Endothelial cell of umbilical vein (primary cell): ENCODE results near the gene CSMD2. TPM values are rescaled to one million over a fixed set of nuclear protein-coding genes. Genes with fewer than 3 reads are reported as not detected.

ENCODE experiments used
- BruUV-seq: library from RNA; stranded (reverse); fragments of 400-500 nt; replicated peaks from 2 replicates; lab custom pipeline; 2021; lab: Mats Ljungman, UMichigan
- CTCF ChIA-PET: fragments of 300-600, 350-600 bp; sonication (Branson Sonifier 250); formaldehyde crosslinking; loops from one replicate; lab custom pipeline; 2021; ENCODE audit warnings: antibody characterized with exemption, inconsistent platforms; lab: Charles Lee
- POLR2A ChIA-PET: fragments of 300-600, 350-600 bp; sonication (Branson Sonifier 250); formaldehyde crosslinking; loops from one replicate; lab custom pipeline; 2021; ENCODE audit warnings: antibody characterized with exemption, inconsistent platforms; lab: Charles Lee
- DNase-seq: peaks from one replicate; pipeline ENCODE4 v3.0.0-alpha.2; 2011; ENCODE audit warnings: low read depth, low spot score
- FAIRE-seq: peaks from 2 replicates; lab custom pipeline; 2011; peaks lifted over from hg19 to GRCh38; lab: Jason Lieb, UNC
- H2AFZ ChIP-seq: 2 replicates; pipeline ENCODE4 v1.6.0; 2012; ENCODE audit warnings: low read depth, low read length, control low read depth, inconsistent platforms
- H3K27ac ChIP-seq: 2 replicates; pipeline ENCODE4 v1.5.1; 2011; ENCODE audit warnings: low read depth, mild to moderate bottlenecking, control low read depth, low read length, moderate library complexity; ENCODE audit not compliant: insufficient read depth
- H3K27me3 ChIP-seq, 2 experiments: 2 replicates each; pipeline versions ENCODE4 v1.6.0 to v1.6.1; 2011; ENCODE audit warnings: low read length in 2 of 2, mixed read lengths in 1 of 2; ENCODE audit not compliant: control insufficient read depth in 2 of 2, insufficient read depth in 2 of 2
- H3K36me3 ChIP-seq, 2 experiments: 2 replicates in 1 of 2; 3 replicates in 1 of 2; pipeline ENCODE4 v1.5.1; 2011; ENCODE audit warnings: low read length in 2 of 2, mild to moderate bottlenecking in 1 of 2, moderate library complexity in 1 of 2; ENCODE audit not compliant: control insufficient read depth in 2 of 2, insufficient read depth in 2 of 2; ENCODE audit errors: extremely low read depth in 1 of 2
- H3K4me1 ChIP-seq: 3 replicates; pipeline ENCODE4 v1.5.1; 2011; ENCODE audit warnings: mild to moderate bottlenecking, low read length; ENCODE audit not compliant: control insufficient read depth, insufficient read depth; ENCODE audit errors: extremely low read depth
- H3K4me2 ChIP-seq: 2 replicates; pipeline ENCODE4 v1.6.1; 2011; ENCODE audit warnings: low read length, control low read depth, mixed read lengths; ENCODE audit not compliant: insufficient read depth
- H3K4me3 ChIP-seq, 3 experiments: fragments of 200-600 bp in 1 of 3; sonication (generic), shearing (Covaris generic) in 1 of 3; replicated peaks in 1 of 3; 2 replicates each; pipeline ENCODE4 v1.5.1; 2011 to 2016; ENCODE audit warnings: control low read depth in 3 of 3, low read length in 3 of 3, mild to moderate bottlenecking in 2 of 3, inconsistent platforms in 1 of 3, low read depth in 1 of 3, moderate library complexity in 1 of 3; ENCODE audit not compliant: insufficient read depth in 1 of 3
- H3K79me2 ChIP-seq: 2 replicates; pipeline ENCODE4 v1.6.0; 2012; ENCODE audit warnings: low read length, inconsistent platforms; ENCODE audit not compliant: control insufficient read depth, insufficient read depth
- H3K9ac ChIP-seq: replicated peaks from 2 replicates; pipeline ENCODE3; 2011; ENCODE audit warnings: low read length, control low read depth; ENCODE audit not compliant: insufficient read depth; ENCODE audit errors: extremely low read depth
- H3K9me1 ChIP-seq: replicated peaks from 3 replicates; pipeline ENCODE4 v1.6.0; 2011; ENCODE audit warnings: mild to moderate bottlenecking, low read length; ENCODE audit not compliant: control insufficient read depth, insufficient read depth; ENCODE audit errors: extremely low read depth
- H3K9me3 ChIP-seq: replicated peaks from 2 replicates; pipeline ENCODE4 v1.5.1; 2012; ENCODE audit warnings: low read length, inconsistent platforms; ENCODE audit not compliant: control insufficient read depth, insufficient read depth
- H4K20me1 ChIP-seq: replicated peaks from 2 replicates; pipeline ENCODE3; 2011; ENCODE audit warnings: mild to moderate bottlenecking, low read length; ENCODE audit not compliant: control insufficient read depth, insufficient read depth; ENCODE audit errors: extremely low read depth
- EZH2 ChIP-seq: IDR thresholded peaks from 2 replicates; pipeline ENCODE4 v1.6.1; 2012; ENCODE audit warnings: borderline replicate concordance, low read depth, mild to moderate bottlenecking, moderate library complexity, low read length, inconsistent platforms; ENCODE audit not compliant: severe bottlenecking
- FOS ChIP-seq: IDR thresholded peaks from 2 replicates; pipeline ENCODE4 v1.6.1; 2011; ENCODE audit warnings: mild to moderate bottlenecking, low read length, moderate library complexity, borderline replicate concordance; ENCODE audit not compliant: insufficient read depth
- GATA2 ChIP-seq: IDR thresholded peaks from 2 replicates; pipeline ENCODE4 v1.7.0; 2011; ENCODE audit warnings: low read depth, mild to moderate bottlenecking, moderate library complexity, mixed read lengths, low read length; ENCODE audit not compliant: insufficient read length, insufficient read depth
- JUN ChIP-seq: IDR thresholded peaks from 2 replicates; pipeline ENCODE4 v1.6.1; 2011; ENCODE audit warnings: borderline replicate concordance, low read depth; ENCODE audit not compliant: insufficient read length, insufficient read depth
- MYC ChIP-seq: IDR thresholded peaks from one replicate; pipeline ENCODE4 v1.6.1; 2011; ENCODE audit warnings: mild to moderate bottlenecking, low read depth, low read length
- POLR2A ChIP-seq: IDR thresholded peaks from 2 replicates; pipeline ENCODE4 v1.6.1; 2012; ENCODE audit warnings: low read depth, mild to moderate bottlenecking, control low read depth, low read length
- dilution Hi-C: fragments of 300-500 bp; cut with MboI; formaldehyde crosslinking; loops from one replicate; pipeline ENCODE4 v1.15.0; 2019; ENCODE audit warnings: low sequenced_read_pairs; ENCODE audit not compliant: extremely low pct_ligation_motif_present
- intact Hi-C: fragments of 100-400 bp; cut with micrococcal nuclease; formaldehyde crosslinking; loops from one replicate; pipeline ENCODE4 v1.10.0; 2022
- polyA plus RNA-seq, 4 experiments: library from polyadenylated mRNA; depleted of rRNA in 3 of 4; stranded (reverse) in 3 of 4; unstranded in 1 of 4; fragments of >200 nt; gene quantifications; 2 replicates each; pipeline versions ENCODE4 v1.2.1 to v1.2.3, GENCODE V29; 2011 to 2012; ENCODE audit warnings: missing spikeins in 1 of 4
- total RNA-seq: library from RNA; stranded (reverse); gene quantifications from 2 replicates; pipeline ENCODE4 v1.2.3, GENCODE V29; 2021
- TF ChIP-seq, protein P1 (sequence below), 2 donors: IDR thresholded peaks; 1 replicate in 1 of 2; 2 replicates in 1 of 2; pipeline ENCODE4 v1.5.1; 2011; ENCODE audit warnings: low read length in 2 of 2, mild to moderate bottlenecking in 2 of 2, moderate library complexity in 2 of 2, control low read depth in 1 of 2, inconsistent platforms in 1 of 2, low read depth in 1 of 2; ENCODE audit not compliant: insufficient read depth in 1 of 2; ENCODE audit errors: extremely low read depth in 1 of 2
- TF ChIP-seq, protein P2 (sequence below): IDR thresholded peaks from 2 replicates; pipeline ENCODE4 v1.6.1; 2011; ENCODE audit not compliant: insufficient read depth, insufficient read length

CSMD2 gene
- total and polyA plus RNA-seq, 2 donors (not counting 3 experiments of a cell fraction or from before 2014, with no cell fraction given): under 0.01 TPM; not detected in 1

- peak; percentile 12 for DNase-seq
- BruUV-seq: no TSS peak
- CTCF ChIA-PET: interaction anchor here (8.9 kb wide), 1 partner anchor 1107 kb away, joined by 338 read pairs; no protein-coding TSS in a partner anchor
These were observed 530.2 kb downstream of the CSMD2 start for GRCh38 chr1:33634806-33635205.

DNA sequence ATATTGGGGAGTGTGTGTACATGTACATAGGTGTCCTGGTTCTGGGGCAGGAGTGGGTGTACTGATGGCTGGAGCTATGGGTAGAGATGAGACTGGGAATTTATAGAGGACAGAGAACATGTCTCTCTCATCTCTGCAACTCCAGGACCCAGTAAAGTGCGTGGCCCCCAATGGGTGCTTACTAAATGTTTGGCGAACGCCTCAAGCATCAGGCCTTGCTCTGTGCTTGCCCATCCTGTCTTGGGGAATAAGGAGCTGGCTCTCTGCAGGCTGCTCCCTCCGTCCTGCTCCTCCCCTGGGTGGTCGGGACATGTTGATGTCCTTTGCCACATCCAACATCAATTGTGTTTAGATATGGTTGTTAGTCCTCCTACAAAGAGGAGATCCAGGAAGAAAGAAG is 530.9 kb downstream of the CSMD2 start:
- no peak overlapping the region for H3K27ac ChIP-seq
- ChIA-PET CTCF (interaction anchor here (1.1 to 8.9 kb wide), 4 partner anchors 10 to 1107 kb away, joined by 3 to 338 read pairs (median 14); no protein-coding TSS in a partner anchor), POLR2A (no interaction called here)
- FAIRE-seq (no peak), DNase-seq (no peak)
- H3K79me2 ChIP-seq: no peaks in the 10 kb centered on the region
- intact Hi-C loops: no loop called here
- H3K9me1 ChIP-seq: no peaks in the 10 kb centered on the region
- TF ChIP-seq, protein P1, sequence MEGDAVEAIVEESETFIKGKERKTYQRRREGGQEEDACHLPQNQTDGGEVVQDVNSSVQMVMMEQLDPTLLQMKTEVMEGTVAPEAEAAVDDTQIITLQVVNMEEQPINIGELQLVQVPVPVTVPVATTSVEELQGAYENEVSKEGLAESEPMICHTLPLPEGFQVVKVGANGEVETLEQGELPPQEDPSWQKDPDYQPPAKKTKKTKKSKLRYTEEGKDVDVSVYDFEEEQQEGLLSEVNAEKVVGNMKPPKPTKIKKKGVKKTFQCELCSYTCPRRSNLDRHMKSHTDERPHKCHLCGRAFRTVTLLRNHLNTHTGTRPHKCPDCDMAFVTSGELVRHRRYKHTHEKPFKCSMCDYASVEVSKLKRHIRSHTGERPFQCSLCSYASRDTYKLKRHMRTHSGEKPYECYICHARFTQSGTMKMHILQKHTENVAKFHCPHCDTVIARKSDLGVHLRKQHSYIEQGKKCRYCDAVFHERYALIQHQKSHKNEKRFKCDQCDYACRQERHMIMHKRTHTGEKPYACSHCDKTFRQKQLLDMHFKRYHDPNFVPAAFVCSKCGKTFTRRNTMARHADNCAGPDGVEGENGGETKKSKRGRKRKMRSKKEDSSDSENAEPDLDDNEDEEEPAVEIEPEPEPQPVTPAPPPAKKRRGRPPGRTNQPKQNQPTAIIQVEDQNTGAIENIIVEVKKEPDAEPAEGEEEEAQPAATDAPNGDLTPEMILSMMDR (IDR thresholded peaks at IDR 0.05; ENCODE audit: extremely low read depth in 1 of 2, insufficient read depth in 1 of 2, low read depth in 1 of 2, low read length in 2 of 2): no peak
- TF ChIP-seq, protein P2, sequence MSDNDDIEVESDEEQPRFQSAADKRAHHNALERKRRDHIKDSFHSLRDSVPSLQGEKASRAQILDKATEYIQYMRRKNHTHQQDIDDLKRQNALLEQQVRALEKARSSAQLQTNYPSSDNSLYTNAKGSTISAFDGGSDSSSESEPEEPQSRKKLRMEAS: no peak
- TF ChIP-seq MYC: no peak
- TF ChIP-seq POLR2A: no peak
- TF ChIP-seq FOS: no peak
- no peak for TF ChIP-seq JUN
- TF ChIP-seq EZH2: no peak
- no peak overlapping the region for H3K9ac ChIP-seq
- no peaks in the 10 kb centered on the region for H3K27me3 ChIP-seq
- H2AFZ ChIP-seq: no peak overlapping the region
- no TSS peak for BruUV-seq
- H3K9me3 ChIP-seq: no peaks in the 10 kb centered on the region
- H3K4me3 ChIP-seq: no peak overlapping the region
- dilution Hi-C loops: no loop called here
- no peaks in the 10 kb centered on the region for H3K36me3 ChIP-seq
- H3K4me2 ChIP-seq: no peak overlapping the region
- no peaks in the 10 kb centered on the region for H3K4me1 ChIP-seq
- no peaks in the 10 kb centered on the region for H4K20me1 ChIP-seq

More at GRCh38 chr1:33634806-33635205, 530.2 kb downstream of the CSMD2 start:
- H2AFZ ChIP-seq: no peak overlapping the region
- H3K27me3 ChIP-seq: no peaks in the 10 kb centered on the region
- dilution Hi-C loops (no loop called here), intact Hi-C loops (no loop called here)
- H3K4me3 ChIP-seq: no peak overlapping the region
- no peaks in the 10 kb centered on the region for H3K4me1 ChIP-seq
- POLR2A ChIA-PET: no interaction called here
- H4K20me1 ChIP-seq: no peaks in the 10 kb centered on the region
- no peak overlapping the region for H3K4me2 ChIP-seq
- H3K9ac ChIP-seq: no peak overlapping the region
- H3K36me3 ChIP-seq: no peaks in the 10 kb centered on the region
- peak; percentile 24 for FAIRE-seq
- no peaks in the 10 kb centered on the region for H3K9me3 ChIP-seq
- no peak overlapping the region for H3K27ac ChIP-seq
- no peak for TF ChIP-seq GATA2
- no peak for TF ChIP-seq POLR2A
- no peak for TF ChIP-seq FOS
- TF ChIP-seq, protein P1 (IDR thresholded peaks at IDR 0.05; ENCODE audit: extremely low read depth in 1 of 2, insufficient read depth in 1 of 2, low read depth in 1 of 2, low read length in 2 of 2): peak; percentile 38 to 63
- H3K79me2 ChIP-seq: no peaks in the 10 kb centered on the region
- H3K9me1 ChIP-seq: no peaks in the 10 kb centered on the region
